ENCODE data around the gene UBE2I.
"Not testable (repeated sequence)": the region's sequence is repeated elsewhere in the genome, so short reads cannot be mapped to it uniquely, and the experiment has no call there.

Gene UBE2I

GRCh38 chr16:1293921-1294656 lies 15.3 kb upstream of the UBE2I start:
- no peak for DNase-seq (ENCODE audit: low spot score)

- DNase-seq (ENCODE audit: low spot score): no peak
Measured at GRCh38 chr16:1295465-1295864, 14.0 kb upstream of the UBE2I start.

DNA sequence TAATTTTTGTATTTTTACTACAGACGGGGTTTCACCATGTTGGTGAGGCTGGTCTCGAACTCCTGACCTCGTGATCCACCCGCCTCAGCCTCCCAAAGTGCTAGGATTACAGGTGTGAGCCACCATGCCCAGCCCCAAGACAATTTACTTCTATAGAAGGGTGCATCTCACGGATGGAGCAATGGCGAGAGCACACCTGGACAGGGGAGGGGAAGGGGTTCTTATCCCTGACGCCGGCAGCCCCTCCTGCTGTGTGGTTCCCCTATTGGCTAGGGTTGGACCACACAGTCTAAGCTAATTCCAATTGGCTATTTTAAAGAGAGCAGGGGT lies 12.8 kb upstream of the UBE2I start:
- DNase-seq (ENCODE audit: low spot score): not testable (repeated sequence)

GRCh38 chr16:1297018-1297696 lies 12.3 kb upstream of the UBE2I start:
- peak; percentile 97 for DNase-seq (ENCODE audit: low spot score)

DNA sequence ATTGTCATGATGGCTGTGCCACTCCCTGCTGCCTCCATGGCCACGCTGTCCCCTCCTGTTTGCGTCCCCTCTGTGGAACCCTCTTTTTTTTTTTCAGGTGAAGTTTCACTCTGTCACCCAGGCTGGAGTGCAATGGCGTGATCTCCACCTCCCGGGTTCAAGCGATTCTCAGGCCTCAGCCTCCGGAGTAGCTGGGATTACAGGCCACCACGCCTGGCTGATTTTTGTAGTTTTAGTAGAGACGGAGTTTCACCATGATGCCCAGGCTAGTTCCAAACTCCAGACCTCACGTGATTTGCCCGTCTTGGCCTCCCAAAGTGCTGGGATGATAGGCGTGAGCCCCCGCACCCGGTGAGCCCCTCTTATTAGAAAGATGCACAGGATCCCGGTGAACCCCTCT lies 11.0 kb upstream of the UBE2I start:
- DNase-seq (ENCODE audit: low spot score): no peak

DNA sequence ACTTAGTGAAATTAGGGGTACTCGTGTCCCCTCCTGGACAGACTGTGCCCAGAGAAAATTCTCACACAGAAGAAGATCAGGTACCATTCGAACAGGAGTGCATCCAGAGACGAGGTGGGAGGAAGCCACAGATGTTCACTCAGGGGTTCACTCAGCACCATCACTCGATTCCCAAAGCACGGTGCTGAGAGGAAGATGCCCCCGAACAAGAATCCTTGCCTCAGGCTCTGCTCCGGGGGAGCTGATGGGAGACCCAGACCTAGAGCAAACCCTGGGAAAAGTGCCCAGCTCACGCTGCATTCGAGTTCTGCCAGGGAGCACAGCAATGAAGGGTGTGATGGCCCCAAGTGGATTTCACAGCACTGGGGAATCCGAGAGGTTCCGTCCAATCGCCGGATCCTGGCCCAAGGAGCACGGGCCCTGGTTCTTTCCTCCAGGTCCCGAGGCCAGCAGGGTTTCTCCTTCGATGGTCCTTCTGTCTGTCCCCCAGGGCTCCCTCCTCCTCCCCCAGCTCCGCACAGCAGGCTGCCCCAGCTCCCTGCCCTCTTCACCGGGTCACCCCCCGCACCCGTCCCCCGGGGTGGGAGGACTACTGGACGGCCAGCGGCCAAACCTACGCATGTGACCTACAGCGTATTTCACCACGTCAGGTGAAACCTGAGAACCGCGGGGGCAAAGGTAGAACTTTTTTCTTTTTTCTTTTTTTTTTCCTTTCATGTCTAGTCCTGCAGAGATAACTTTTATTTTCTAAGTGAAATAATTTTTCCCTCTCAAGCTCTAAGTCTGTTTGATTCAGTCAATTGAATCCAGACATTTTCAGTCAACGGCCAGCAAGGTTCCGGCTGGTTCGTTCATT lies 10.2 kb upstream of the UBE2I start:
- peak; percentile 70 for DNase-seq (ENCODE audit: low spot score)

GRCh38 chr16:1299868-1300203 lies 9.6 kb upstream of the UBE2I start:
- DNase-seq (ENCODE audit: low spot score): no peak

DNA sequence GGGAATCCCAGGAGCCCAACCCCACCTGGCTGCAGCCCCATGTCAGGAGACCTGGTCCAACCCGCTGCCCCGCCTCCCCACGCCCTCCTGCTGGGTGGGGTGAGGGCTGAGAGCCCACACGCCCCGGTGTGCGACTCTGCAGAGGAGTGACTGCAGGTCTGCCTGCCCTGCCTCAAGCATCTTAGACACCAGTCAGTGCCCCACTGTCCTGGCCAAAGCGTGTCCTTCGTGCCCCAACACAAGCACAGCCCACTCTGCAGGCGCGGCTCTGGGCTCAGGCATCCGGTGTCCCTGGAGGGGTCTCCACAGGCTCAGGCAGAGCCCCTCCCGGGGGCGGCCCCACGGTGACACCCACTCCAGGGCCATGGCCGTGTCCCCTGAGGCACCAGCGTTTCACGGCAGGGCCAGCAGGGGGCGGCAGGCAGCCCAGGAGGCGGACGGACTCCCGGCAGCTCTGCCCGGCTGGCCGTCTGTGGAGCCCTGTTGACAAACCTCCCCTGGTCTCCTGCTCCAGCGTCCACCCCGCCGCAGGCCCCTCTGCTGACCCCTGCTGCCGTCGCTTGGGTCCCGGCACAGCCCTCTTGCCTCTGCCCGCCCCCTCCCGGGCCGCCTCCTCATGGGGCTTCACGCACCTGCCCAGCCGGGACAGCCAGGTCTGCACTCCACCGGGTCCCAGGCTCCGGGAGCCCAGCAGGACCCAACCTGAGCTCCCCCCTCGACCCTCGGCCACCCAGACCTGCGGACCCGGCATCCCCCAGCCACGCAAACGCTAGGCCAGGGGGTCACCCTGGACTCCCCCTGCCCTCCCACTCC lies 8.6 kb upstream of the UBE2I start:
- no peak for DNase-seq (ENCODE audit: low spot score)

DNA sequence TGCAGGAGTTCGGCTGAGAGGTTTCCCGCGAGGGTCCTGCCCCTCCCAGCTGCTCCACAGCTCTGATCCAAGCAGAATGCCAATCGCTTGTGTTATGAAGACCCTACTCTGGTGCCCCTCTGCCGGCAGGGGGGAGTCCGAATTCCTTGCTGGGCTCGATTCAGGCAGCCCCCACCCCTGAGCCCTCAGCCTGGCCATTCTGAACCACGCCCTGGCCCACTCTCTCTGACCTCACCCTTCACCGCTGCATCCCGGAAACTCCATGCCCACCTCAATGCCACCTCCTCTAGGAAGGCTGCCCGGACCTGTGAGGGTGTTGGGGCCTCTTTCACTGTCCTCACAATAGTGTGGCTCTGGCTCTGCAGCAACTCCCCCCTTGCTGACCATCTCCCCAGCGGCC lies 7.9 kb upstream of the UBE2I start:
- no peak for DNase-seq (ENCODE audit: low spot score)

GRCh38 chr16:1305823-1306222 lies 3.6 kb upstream of the UBE2I start:
- DNase-seq (ENCODE audit: low spot score): no peak

- no peak for DNase-seq (ENCODE audit: low spot score)
Measured at GRCh38 chr16:1306334-1306733, 3.1 kb upstream of the UBE2I start.

DNA sequence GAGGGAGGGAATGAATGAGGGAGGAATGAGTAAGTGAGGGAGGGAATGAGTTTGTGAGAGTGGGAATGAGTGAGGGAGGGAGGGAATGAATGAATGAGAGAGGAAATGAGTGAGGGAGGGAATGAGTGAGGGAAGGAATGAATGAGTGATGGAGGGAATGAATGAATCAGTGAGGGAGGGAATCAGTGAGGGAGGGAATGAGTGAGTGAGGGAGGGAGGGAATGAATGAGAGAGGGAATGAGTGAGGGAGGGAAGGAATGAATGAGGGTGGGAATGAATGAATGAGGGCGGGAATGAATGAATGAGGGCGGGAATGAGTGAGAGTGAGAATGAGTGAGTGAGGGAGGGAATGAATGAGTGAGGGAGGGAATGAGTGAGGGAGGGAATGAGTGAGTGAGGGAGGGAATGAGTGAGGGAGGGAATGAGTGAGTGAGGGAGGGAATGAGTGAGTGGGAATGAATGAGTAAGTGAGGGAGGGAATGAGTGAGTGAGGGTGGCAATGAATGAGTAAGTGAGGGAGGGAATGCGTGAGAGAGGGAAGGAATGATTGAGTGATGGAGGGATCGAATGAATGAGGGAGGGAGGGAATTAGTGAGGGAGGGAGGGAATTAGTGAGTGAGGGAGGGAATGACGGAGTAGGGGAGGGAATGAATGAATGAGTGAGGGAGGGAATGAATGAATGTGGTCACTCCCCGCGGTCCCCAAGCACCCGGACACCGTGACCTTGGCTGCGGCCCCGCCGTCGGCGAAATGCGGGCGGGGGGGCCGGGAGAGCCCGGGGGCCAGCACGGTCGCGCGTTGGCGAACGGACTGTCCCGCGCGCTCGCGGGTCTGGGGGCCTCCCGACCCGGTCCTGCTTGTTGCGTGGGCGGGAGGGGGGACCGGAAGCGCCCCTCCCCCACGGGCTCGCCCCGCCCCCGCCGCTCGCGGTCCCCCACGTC lies 1.1 kb upstream of the UBE2I start:
- DNase-seq (ENCODE audit: low spot score): peak; percentile 79

GRCh38 chr16:1309888-1310831 lies 724 bp downstream of the UBE2I start:
- no peak for DNase-seq (ENCODE audit: low spot score)

DNA sequence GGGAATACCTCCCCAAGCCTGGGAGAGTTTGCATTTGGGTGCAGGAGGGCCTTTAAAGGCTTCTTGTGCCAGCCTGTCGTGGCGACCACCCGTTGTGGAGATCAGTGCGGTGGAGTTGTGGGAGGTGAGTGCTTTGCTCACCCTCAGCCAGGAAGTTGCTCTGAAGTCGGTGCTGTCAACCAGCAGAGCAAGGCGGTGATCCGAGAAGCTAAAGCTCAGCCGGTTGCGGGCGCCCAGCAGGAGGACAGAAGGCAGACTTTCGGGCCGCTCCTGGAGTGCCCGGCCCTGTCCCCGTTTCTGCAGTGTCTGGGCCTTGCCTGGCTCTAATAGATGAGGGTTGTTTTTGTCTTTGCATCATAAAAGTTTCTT lies 1.4 kb downstream of the UBE2I start:
- DNase-seq (ENCODE audit: low spot score): no peak

- DNase-seq (ENCODE audit: low spot score): no peak
Measured at GRCh38 chr16:1311212-1311737, 1.8 kb downstream of the UBE2I start.

DNA sequence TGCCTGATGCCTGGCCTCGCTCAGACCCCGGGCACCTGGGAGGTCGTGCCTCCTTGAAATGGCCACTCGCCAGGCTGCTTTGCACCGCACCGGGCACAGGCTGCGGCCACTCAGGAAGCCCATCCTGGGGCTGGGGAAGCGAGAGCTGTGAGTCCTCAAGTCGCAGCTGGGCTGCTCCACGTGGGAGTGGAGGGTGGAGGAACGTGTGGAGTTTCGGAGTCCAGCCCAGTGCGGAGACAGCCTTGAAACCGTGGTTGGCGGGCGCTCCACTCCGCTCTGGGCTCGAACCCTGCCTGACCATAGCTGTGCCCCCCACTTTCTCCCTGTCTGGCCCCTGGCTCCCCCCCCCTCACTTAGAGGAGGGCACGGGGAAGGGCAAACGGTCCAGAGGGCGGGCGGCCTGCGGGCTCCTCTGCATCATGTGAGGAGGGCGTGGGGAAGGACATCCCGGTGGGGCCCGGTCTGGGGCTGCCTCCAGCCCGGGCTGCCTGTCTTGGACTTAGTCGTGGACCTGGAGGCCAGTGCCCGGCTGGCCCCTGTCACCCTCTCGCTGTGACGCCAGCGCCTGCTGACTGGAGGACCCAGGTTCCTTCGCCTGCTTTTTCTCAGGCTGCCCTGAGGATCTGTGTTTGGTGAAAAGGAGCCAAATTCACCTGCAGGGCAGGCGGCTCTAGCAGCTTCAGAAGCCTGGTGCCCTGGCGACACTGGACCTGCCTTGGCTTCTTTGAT lies 2.5 kb downstream of the UBE2I start:
- no peak for DNase-seq (ENCODE audit: low spot score)

DNA sequence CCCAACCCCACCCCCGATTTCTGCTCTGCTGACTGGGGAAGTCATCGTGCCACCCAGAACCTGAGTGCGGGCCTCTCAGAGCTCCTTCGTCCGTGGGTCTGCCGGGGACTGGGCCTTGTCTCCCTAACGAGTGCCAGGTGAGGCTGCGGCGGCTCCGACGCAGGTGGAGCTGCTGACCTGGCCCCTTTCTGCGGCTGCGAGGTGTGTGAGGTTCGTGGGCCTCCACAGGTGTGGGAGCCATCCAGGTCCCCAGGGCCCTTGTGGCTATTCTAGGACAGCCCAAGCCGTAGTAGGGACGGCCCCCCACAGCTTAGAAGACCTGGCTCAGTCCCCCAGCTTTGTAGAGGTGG lies 3.0 kb downstream of the UBE2I start:
- no peak for DNase-seq (ENCODE audit: low spot score)

DNA sequence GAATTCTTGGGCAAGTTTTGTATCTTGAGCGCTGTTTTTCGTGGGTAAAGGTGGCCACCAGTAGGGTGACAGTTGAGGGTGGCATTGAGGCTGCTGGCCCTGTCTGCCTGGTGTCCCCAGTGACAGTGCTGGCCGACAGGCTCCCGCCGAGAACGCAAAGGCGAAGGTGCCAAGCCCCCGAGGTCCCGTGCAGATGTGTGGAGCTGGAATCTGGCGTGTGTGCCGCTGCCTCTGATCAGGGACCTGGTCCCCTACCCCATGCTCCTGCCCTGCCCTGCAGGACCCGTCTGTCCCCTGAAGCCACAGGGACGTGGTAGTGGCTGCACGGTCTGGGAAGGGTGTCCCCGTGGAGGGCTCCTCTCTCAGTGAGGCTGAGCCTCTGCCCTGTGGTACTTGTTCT lies 3.5 kb downstream of the UBE2I start:
- DNase-seq (ENCODE audit: low spot score): no peak

DNA sequence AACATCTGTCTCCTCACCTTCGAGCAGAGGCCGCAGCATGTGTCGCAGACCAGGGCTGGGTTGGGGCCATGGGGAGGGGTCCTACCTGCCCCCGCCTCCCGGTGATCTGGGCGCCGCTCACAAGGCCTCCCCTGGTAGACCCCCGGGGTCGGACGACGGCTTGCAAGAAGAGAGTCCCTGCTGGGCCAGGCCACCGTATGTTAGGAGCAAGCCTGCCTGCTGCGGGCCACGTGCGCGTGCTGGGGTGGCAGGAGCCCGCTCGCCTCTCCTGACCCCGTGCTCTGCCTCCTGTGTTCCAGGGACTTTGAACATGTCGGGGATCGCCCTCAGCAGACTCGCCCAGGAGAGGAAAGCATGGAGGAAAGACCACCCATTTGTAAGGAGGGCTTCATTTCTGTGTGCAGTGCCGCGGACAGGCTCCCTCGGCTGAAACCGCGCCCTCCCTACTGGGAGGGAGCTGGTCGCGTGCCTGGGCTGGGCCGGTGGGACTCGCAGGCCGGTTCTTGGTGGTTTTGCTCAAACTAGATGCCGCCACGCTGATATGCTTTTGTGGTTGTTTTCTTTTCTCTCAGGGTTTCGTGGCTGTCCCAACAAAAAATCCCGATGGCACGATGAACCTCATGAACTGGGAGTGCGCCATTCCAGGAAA lies 4.4 kb downstream of the UBE2I start:
- no peak for DNase-seq (ENCODE audit: low spot score)
